Activated CD8-positive, alpha-beta memory T cell treated with anti-CD3 and anti-CD28 coated beads, Interleukin-2, amount 50 U/mL, for 1 hour (primary cell): Measurements from ENCODE around the gene LRRC36.
"Not testable (repeated sequence)": the region's sequence is repeated elsewhere in the genome, so short reads cannot be mapped to it uniquely, and the experiment has no call there.

Source experiments
- DNase-seq: peaks from one replicate; pipeline ENCODE4 v3.0.0-alpha.2; 2020; ENCODE audit errors: extremely low read depth

The LRRC36 gene

GRCh38 chr16:67342616-67343015 lies 16.0 kb downstream of the LRRC36 start:
- no peak for DNase-seq

- no peak for DNase-seq
Observed at GRCh38 chr16:67345401-67345800, 18.8 kb downstream of the LRRC36 start.

GRCh38 chr16:67346341-67346740 lies 19.7 kb downstream of the LRRC36 start:
- no peak for DNase-seq

- DNase-seq: no peak
Observed at GRCh38 chr16:67349172-67349571, 22.6 kb downstream of the LRRC36 start.

GRCh38 chr16:67350324-67350723 lies 23.7 kb downstream of the LRRC36 start:
- DNase-seq: no peak

GRCh38 chr16:67352463-67352862 lies 25.8 kb downstream of the LRRC36 start:
- not testable (repeated sequence) for DNase-seq

- DNase-seq: no peak
Observed at GRCh38 chr16:67356396-67356795, 29.8 kb downstream of the LRRC36 start.

- DNase-seq: no peak
Observed at GRCh38 chr16:67357561-67357960, 30.9 kb downstream of the LRRC36 start.

GRCh38 chr16:67359540-67360269 lies 33.1 kb downstream of the LRRC36 start:
- not testable (repeated sequence) for DNase-seq

- DNase-seq: no peak
Observed at GRCh38 chr16:67361038-67361437, 34.4 kb downstream of the LRRC36 start.

- no peak for DNase-seq
Observed at GRCh38 chr16:67364600-67365235, 38.1 kb downstream of the LRRC36 start.

- DNase-seq: no peak
Observed at GRCh38 chr16:67370661-67371060, 44.0 kb downstream of the LRRC36 start.

GRCh38 chr16:67372664-67373063 lies 46.0 kb downstream of the LRRC36 start:
- DNase-seq: no peak

GRCh38 chr16:67376012-67376411 lies 49.4 kb downstream of the LRRC36 start:
- DNase-seq: not testable (repeated sequence)

- DNase-seq: no peak
Observed at GRCh38 chr16:67378642-67379041, 52.0 kb downstream of the LRRC36 start.

GRCh38 chr16:67383284-67383683 lies 56.7 kb downstream of the LRRC36 start:
- DNase-seq: no peak

GRCh38 chr16:67384778-67385510 lies 58.3 kb downstream of the LRRC36 start:
- no peak for DNase-seq

GRCh38 chr16:67386861-67387455 lies 60.3 kb downstream of the LRRC36 start:
- no peak for DNase-seq

GRCh38 chr16:67387479-67388079 lies 61.0 kb downstream of the LRRC36 start:
- DNase-seq: no peak

GRCh38 chr16:67388191-67388590 lies 61.6 kb downstream of the LRRC36 start:
- DNase-seq: no peak

- DNase-seq: no peak
Observed at GRCh38 chr16:67388591-67388990, 62.0 kb downstream of the LRRC36 start.
